HG02981 (cell line): ENCODE data around the gene RGMA.

Experiments used
- ATAC-seq: cut with Tn5 transposase; IDR thresholded peaks from one replicate; pipeline ENCODE4 v1.9.1; 2021; ENCODE audit warnings: mild to moderate bottlenecking, moderate library complexity; ENCODE audit not compliant: unreplicated experiment

The RGMA gene

GRCh38 chr15:93088981-93089726 is at the start of gene RGMA:
Gene RGMA (minus strand): TSS chr15:93089211. CDS start chr15:93088932, 279 bp downstream.
- peak; percentile 24 for ATAC-seq

- no peak for ATAC-seq
These were observed 47.6 kb upstream of the RGMA start for GRCh38 chr15:93136606-93137005.

GRCh38 chr15:93135997-93136397 is 47.0 kb upstream of the RGMA start:
- ATAC-seq: no peak

GRCh38 chr15:93135459-93135858 is 46.4 kb upstream of the RGMA start:
- ATAC-seq: no peak

GRCh38 chr15:93131485-93132095 is 42.6 kb upstream of the RGMA start:
- no peak for ATAC-seq

GRCh38 chr15:93129702-93130488 is 40.9 kb upstream of the RGMA start:
- ATAC-seq: no peak

- ATAC-seq: no peak
These were observed 38.3 kb upstream of the RGMA start for GRCh38 chr15:93127286-93127685.

- ATAC-seq: no peak
These were observed 37.6 kb upstream of the RGMA start for GRCh38 chr15:93126599-93126998.

GRCh38 chr15:93126148-93126547 is 37.1 kb upstream of the RGMA start:
- no peak for ATAC-seq

- ATAC-seq: no peak
These were observed 35.1 kb upstream of the RGMA start for GRCh38 chr15:93124126-93124525.

GRCh38 chr15:93121973-93122910 is 33.2 kb upstream of the RGMA start:
- no peak for ATAC-seq

GRCh38 chr15:93121107-93121506 is 32.1 kb upstream of the RGMA start:
- ATAC-seq: no peak

- no peak for ATAC-seq
These were observed 29.9 kb upstream of the RGMA start for GRCh38 chr15:93118904-93119303.

- no peak for ATAC-seq
These were observed 22.4 kb upstream of the RGMA start for GRCh38 chr15:93111451-93111850.

- no peak for ATAC-seq
These were observed 21.6 kb upstream of the RGMA start for GRCh38 chr15:93110502-93111040.

- no peak for ATAC-seq
These were observed 20.5 kb upstream of the RGMA start for GRCh38 chr15:93109336-93110102.

- no peak for ATAC-seq
These were observed 18.6 kb upstream of the RGMA start for GRCh38 chr15:93107646-93108045.

GRCh38 chr15:93105485-93105884 is 16.5 kb upstream of the RGMA start:
- no peak for ATAC-seq

- no peak for ATAC-seq
These were observed 14.8 kb upstream of the RGMA start for GRCh38 chr15:93103823-93104222.

- ATAC-seq: no peak
These were observed 13.2 kb upstream of the RGMA start for GRCh38 chr15:93102211-93102610.
